Colonic mucosa (tissue), 4 donors: Measurements from ENCODE around the gene MEIS2. TPM values are rescaled to one million over a fixed set of nuclear protein-coding genes. Genes with fewer than 3 reads are reported as not detected.

Source experiments
- DNase-seq: peaks from one replicate; pipeline ENCODE4 v3.0.0-alpha.2; 2020
- H3K27ac ChIP-seq: fragments of 200-600 bp; one replicate; pipeline ENCODE4 v1.8.0; 2021
- H3K27me3 ChIP-seq: fragments of 200-600 bp; one replicate; pipeline ENCODE4 v1.8.0; 2021
- H3K36me3 ChIP-seq: fragments of 200-600 bp; one replicate; pipeline ENCODE4 v1.8.0; 2021
- H3K4me1 ChIP-seq: fragments of 200-600 bp; one replicate; pipeline ENCODE4 v1.8.0; 2021; ENCODE audit warnings: mild to moderate bottlenecking
- H3K4me3 ChIP-seq: fragments of 200-600 bp; one replicate; pipeline ENCODE4 v1.8.0; 2021
- H3K9ac ChIP-seq, 2 donors: one replicate each; pipeline ENCODE4 v1.7.0; 2013; ENCODE audit warnings: control low read depth in 2 of 2, low read depth in 2 of 2, low read length in 2 of 2
- H3K9me3 ChIP-seq: fragments of 200-600 bp; one replicate; pipeline ENCODE4 v1.8.0; 2021
- intact Hi-C: fragments of 100-400 bp; cut with DNase I; formaldehyde crosslinking; loops from one replicate; pipeline ENCODE4 v1.14.1; 2022
- total RNA-seq, 2 donors: library from RNA; stranded (reverse); fragmentation: NEBNext Ultra II Directional in 1 of 2; extraction: Animal tissue kit (Norgen Biotek cat#: 25700) in 1 of 2; gene quantifications; one replicate each; pipeline ENCODE4 v1.2.1, GENCODE V29; 2021
- TF ChIP-seq, protein P1 (sequence below): fragments of 200-600 bp; IDR thresholded peaks from one replicate; pipeline ENCODE4 v1.8.0; 2022; ENCODE audit warnings: antibody characterized with exemption, mild to moderate bottlenecking
- donor health status: healthy.
- donor health status: DM: no; HTN: no; CAD: no.
- donor health status: DM: no; HTN: no; CAD: no.

Gene MEIS2
- total RNA-seq, 2 donors from 2014 or later, result 1.7 to 7.6 TPM

DNA sequence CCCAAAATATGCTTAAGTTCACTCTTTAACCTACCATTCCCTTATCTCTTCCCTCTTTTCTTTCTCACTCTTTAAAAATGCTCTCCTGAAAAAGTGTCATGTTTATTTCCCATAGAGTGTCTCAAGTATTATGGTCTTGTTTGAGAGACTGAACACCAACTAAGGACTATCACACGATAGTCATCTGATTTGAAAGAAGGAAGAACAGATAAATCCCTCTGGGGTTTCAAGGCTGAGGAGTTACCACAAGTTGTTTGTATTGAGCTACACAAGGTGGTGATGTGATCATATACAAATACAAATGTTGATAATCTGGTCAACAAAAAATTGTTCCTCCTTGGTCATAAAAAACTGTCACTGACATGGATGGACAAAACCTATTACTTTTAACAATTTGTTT, 13.8 kb downstream of the MEIS2 start:
- H3K9me3 ChIP-seq, result no peaks in the 10 kb centered on the region
- no peak overlapping the region for H3K9ac ChIP-seq
- intact Hi-C loops, result no loop called here
- H3K27ac ChIP-seq, result no peak overlapping the region
- no peak overlapping the region for H3K4me3 ChIP-seq
- TF ChIP-seq, protein P1, sequence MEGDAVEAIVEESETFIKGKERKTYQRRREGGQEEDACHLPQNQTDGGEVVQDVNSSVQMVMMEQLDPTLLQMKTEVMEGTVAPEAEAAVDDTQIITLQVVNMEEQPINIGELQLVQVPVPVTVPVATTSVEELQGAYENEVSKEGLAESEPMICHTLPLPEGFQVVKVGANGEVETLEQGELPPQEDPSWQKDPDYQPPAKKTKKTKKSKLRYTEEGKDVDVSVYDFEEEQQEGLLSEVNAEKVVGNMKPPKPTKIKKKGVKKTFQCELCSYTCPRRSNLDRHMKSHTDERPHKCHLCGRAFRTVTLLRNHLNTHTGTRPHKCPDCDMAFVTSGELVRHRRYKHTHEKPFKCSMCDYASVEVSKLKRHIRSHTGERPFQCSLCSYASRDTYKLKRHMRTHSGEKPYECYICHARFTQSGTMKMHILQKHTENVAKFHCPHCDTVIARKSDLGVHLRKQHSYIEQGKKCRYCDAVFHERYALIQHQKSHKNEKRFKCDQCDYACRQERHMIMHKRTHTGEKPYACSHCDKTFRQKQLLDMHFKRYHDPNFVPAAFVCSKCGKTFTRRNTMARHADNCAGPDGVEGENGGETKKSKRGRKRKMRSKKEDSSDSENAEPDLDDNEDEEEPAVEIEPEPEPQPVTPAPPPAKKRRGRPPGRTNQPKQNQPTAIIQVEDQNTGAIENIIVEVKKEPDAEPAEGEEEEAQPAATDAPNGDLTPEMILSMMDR, result no peak
- H3K36me3 ChIP-seq, result no peaks in the 10 kb centered on the region
- no peaks in the 10 kb centered on the region for H3K4me1 ChIP-seq
- H3K27me3 ChIP-seq, result no peaks in the 10 kb centered on the region
- no peak for DNase-seq

DNA sequence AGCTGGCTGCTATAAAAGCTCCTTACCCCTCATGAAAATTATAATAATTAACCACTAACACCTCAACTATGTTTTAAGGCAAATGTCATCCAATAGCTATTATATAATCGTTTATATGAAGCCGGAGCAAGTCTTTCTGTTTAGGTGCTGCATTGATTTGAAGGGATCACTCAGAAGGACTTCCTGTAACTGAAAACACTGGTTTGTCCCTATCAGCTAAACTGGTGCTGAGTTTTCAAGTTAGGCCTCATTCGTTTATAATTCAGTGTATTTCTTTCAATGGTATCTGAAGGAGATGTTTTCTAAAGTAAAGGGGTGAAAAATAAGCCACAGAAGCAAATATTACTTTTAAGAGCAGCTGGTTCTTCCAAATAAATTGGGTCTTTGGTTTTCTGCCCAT, 14.2 kb downstream of the MEIS2 start:
- Histone ChIP-seq H3K36me3 (no peaks in the 10 kb centered on the region), H3K4me1 (no peaks in the 10 kb centered on the region), H3K27me3 (no peaks in the 10 kb centered on the region), H3K27ac (no peak overlapping the region), H3K9me3 (no peaks in the 10 kb centered on the region), H3K4me3 (no peak overlapping the region), H3K9ac (no peak overlapping the region)
- DNase-seq, result no peak
- intact Hi-C loops, result no loop called here
- TF ChIP-seq, protein P1, result no peak

DNA sequence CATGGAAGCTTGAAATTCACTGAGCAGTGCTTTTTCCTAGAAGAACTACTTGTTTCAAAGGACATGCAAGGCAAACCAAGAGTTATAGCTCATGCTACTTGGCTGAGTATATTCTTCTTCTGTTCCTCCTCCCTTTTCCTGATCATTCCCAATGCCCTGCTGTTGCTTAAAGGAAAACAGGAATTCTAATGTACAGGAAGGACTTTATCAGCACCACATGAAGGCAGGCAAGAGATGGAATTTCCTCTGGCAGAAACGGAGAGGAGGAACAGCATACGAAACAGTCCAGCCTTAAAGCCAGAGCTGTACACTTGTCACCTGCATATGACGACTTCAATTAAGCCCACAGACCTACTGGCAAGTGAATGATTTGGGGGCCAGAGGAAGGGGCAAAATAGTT, 15.7 kb downstream of the MEIS2 start:
- no peaks in the 10 kb centered on the region for H3K9me3 ChIP-seq
- no peak overlapping the region for H3K27ac ChIP-seq
- H3K4me1 ChIP-seq, result no peaks in the 10 kb centered on the region
- H3K4me3 ChIP-seq, result no peak overlapping the region
- no peak overlapping the region for H3K9ac ChIP-seq
- intact Hi-C loops, result no loop called here
- no peak for DNase-seq
- TF ChIP-seq, protein P1, result no peak
- no peaks in the 10 kb centered on the region for H3K36me3 ChIP-seq
- no peaks in the 10 kb centered on the region for H3K27me3 ChIP-seq

DNA sequence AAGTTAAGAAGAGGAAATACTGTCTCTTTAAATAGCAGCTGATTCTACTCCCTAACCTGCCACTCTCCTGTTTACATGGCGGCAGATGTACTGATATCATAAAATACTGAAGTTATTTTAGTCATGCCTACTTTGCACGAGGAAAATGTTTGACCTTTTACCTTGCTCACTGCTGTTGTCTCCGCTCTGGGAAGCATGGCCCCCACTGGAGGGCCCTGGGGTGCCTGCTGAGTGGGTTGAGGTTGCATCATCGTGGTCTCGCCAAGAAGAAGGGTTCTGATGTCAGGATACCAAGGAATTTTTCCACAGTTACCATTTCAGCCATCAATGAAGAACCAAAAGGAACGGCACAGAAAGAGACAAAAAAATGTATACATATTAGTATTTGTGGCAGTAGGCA, 16.7 kb downstream of the MEIS2 start:
- Histone ChIP-seq H3K4me1 (no peaks in the 10 kb centered on the region), H3K27me3 (no peaks in the 10 kb centered on the region), H3K27ac (no peak overlapping the region), H3K36me3 (no peaks in the 10 kb centered on the region), H3K9me3 (no peaks in the 10 kb centered on the region), H3K9ac (no peak overlapping the region), H3K4me3 (no peak overlapping the region)
- DNase-seq, result no peak
- intact Hi-C loops, result no loop called here
- TF ChIP-seq, protein P1, result no peak

DNA sequence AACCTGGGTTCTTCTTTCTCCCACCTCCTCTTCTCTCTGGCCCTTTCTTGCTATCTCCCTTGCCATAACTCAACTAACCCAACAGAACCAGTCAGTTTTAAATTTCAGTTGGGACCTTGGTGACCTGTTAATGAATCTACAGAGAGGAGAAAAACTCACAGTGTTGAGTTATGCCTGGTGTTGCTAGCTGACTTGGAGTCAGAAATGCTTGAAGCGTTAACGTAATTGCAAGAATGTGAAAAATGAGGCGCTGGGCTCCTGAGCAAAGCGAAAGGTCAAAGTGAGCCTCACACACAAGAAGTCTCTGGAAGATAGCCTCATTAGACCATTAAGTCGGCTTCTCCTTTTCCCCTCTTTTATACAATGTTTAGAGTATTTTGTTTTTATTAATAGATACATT, 18.4 kb downstream of the MEIS2 start:
- H3K27ac ChIP-seq, result no peak overlapping the region
- H3K36me3 ChIP-seq, result no peaks in the 10 kb centered on the region
- DNase-seq, result no peak
- no peaks in the 10 kb centered on the region for H3K4me1 ChIP-seq
- H3K9ac ChIP-seq, result no peak overlapping the region
- intact Hi-C loops, result no loop called here
- TF ChIP-seq, protein P1, result no peak
- H3K9me3 ChIP-seq, result no peaks in the 10 kb centered on the region
- H3K4me3 ChIP-seq, result no peak overlapping the region
- H3K27me3 ChIP-seq, result no peaks in the 10 kb centered on the region
